HG03196 (cell line): ENCODE measurements around the gene ATP8A1.
A peak's percentile ranks its signal among the peaks of the same experiment; 100 is the strongest.

ENCODE experiments used
- ATAC-seq: cut with Tn5 transposase; IDR thresholded peaks from one replicate; pipeline ENCODE4 v1.9.1; 2021; ENCODE audit not compliant: unreplicated experiment

The ATP8A1 gene

DNA sequence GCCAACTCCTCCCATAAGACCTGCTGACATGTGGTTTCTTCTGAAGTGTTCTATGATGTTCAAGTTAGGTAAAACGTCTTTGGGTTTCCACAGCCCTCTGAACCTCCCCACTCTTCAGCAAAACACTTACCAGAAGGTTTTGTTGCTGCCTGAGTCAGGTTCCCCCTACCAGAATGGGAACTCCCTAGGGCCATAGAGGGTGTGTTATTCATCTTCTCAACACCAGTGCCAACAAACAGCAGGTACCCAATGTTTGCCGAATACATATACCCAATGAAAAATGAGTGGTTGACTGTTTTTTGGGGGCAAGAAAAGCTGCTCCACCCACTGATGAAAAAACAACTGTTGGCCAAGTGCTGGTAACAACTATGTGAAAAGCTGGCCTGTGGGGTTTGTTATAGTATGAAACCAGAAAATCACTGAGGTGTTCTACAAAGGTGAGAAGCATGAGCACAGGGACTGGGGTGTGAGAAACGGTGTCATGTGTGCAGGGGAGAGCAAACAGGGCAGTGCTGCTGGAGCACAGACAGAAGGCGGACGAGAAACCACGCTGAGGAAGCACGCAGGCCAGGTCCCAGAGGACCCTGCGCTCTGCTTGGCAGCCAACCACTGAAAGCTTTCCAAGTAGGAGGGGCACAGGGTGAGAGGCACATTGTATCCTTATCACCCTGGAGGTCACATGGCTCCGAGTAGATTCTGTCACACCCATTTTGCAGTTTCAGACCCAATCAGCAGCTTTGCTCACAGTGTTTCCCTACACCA, 28.8 kb downstream of the ATP8A1 start:
- peak; percentile 95 for ATAC-seq

DNA sequence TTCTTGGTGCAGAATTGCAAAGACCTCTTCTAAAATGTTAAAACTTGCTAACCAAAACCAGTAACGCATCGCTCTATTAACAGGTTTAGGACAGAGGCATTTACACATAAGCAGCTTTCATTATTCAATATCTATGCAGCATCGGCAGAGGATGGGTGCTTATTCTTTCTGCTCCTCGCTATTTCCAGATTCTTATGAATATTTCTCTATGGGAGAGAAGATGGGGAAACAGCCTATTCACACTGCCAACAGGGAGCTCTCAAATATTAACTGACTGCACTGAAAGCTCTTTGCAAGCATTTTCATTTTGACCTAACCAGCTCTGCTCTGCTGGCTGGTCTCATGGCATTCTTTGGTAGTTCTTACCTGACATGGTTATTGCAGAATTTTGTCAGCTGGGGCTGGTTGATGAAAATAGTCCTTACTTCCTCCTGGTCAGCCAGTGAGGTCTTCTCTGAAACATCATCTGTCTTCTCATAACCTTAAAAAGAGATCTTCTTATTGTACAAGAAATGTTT, 30.2 kb downstream of the ATP8A1 start:
- ATAC-seq = no peak

DNA sequence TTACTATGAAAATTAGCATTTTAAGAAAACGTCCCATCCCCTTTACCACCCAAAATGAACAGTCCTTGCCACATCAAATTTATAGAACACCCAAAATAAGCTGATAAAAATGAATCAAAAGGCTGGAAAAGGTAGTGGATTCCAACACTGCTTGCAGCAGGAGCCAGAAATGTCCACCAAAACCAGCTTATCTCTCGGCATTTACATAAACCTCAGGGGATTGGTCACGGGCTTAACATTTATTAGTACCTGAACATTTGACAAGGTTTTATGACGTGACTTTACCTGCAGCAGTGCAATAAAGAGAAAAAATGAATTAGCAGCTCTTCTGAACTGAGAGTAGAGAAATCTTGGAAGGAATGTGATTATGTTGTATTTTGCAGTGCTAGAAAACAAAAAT, 31.6 kb downstream of the ATP8A1 start:
- no peak for ATAC-seq

DNA sequence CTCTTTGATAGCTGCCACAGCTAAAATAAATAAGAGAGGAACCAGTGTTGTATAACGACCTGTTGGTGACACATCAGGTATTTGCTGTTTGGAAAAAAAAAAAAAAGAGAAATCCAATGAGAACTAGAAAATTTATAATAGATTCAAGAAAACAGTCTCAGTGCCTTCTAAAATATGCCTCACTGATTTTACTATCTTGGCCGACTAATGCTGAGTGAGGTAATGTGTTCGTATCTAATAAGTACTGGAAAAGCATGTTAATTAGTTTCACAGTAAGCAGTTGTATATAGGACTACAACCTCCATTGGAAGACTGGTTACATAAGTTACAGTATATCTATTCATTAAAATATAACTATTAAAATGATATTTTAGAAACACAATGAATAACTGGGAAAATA, 32.4 kb downstream of the ATP8A1 start:
- ATAC-seq = no peak

GRCh38 chr4:42618023-42618422, 38.9 kb downstream of the ATP8A1 start:
- ATAC-seq = no peak

DNA sequence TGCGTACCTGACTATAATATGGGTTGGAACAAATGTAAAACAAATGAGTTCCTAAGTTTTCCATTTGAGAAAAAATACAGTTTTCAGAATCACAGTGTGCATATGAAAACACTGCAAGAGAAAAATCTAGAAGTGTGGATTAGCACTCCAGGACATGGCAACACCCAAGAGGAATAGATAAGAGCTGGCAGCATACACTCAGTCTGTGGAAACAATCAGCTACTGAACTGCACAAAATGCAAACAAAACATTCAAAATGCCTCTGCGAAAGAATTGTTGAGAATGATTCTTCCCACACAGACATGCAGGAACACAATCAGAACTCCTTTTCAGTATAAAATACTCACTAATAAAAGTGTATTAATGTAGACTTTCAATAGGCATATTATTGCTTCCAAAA, 39.9 kb downstream of the ATP8A1 start:
- no peak for ATAC-seq

- ATAC-seq = no peak
Measured at GRCh38 chr4:42616572-42616971, 40.3 kb downstream of the ATP8A1 start.

- ATAC-seq = no peak
Measured at GRCh38 chr4:42615131-42615763, 41.7 kb downstream of the ATP8A1 start.

GRCh38 chr4:42612898-42613297, 44.0 kb downstream of the ATP8A1 start:
- no peak for ATAC-seq

- no peak for ATAC-seq
Measured at GRCh38 chr4:42610941-42611340, 46.0 kb downstream of the ATP8A1 start.

- ATAC-seq = no peak
Measured at GRCh38 chr4:42609051-42609450, 47.9 kb downstream of the ATP8A1 start.

DNA sequence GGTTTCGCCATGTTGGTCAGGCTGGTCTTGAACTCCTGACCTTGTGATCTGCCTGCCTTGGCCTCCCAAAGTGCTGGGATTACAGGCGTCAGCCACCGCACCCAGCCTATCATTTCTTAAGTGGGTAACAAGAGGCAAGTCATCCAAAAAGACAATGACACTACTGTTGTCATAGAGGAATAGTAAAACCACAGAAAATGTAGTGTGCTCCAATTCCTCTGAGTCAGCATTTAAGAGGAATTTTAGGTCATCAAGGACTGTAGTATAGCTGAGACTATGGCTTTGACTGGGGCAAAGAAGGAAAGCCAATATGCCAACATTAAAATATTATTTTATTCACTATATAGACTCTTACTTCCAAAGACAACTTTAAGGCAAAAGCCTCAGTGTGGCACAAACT, 48.4 kb downstream of the ATP8A1 start:
- no peak for ATAC-seq

DNA sequence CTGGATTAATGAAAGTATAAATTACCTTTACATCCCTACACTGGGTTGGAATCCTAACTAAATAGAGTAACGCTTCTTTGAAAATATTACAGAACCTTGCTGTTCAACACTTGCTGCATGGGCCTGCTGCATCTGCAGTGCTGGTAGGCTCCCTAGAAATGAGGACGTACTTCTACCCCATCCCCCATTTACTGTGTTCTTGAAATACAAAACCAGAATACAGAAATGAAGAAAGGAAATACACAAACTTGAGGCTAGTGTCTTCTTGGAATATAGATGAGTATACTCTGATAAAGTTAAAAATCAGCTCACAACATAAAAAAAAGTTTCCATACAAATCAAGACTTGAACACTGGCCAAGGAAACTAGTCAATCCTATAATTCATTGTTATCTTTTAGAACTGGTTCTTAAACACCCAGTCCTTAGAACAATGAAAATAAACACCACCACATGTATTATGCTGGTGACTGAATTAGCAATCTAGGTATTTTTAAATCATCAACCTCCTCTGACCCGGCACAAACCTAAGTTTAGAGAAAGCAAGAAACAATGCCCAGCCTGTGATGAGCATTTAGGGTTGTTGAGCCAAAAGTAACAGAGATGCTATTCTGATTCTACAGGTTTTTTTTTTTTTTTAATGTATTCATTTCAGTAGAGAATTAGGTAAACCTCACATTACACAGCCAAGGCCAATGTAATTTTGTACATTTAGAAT, 49.7 kb downstream of the ATP8A1 start:
- no peak for ATAC-seq

DNA sequence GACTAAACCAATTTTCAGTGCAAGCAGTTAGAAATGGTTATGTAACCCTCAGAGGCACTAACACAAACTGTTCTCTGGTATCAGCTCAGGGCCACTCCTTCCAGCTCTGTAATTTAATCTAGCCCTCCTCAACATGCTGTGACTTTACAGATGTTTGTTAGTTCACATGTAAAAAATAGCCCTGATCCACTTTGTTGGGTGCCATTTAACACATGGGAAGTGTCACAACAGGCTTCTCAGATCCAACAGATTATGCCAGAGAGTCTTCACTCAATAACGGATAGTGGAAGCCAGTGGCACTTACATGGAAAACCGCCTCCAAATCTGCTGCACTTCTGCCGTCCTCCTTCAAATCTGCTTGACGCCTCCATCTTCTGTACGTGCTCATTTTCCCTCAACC, 51.6 kb downstream of the ATP8A1 start:
- no peak for ATAC-seq

GRCh38 chr4:42603862-42604261, 53.0 kb downstream of the ATP8A1 start:
- no peak for ATAC-seq

DNA sequence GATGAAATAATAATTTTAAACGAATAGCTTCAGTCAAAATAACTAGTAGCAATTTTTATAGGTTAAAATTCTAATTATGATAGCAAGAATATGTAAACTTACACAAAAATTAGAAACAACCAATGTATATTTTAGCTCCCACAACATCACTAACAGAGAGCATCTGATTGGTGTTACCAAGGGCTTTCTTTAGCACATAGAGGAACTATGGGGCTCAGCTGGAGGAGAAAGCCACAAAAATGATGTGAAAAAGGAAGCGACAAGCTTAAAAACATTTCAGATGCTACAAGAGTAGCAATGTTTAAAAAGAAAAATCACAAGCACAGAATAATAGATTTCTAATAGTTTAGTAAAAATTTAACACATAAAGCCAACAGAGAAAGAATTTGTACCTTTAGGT, 56.3 kb downstream of the ATP8A1 start:
- ATAC-seq = no peak

DNA sequence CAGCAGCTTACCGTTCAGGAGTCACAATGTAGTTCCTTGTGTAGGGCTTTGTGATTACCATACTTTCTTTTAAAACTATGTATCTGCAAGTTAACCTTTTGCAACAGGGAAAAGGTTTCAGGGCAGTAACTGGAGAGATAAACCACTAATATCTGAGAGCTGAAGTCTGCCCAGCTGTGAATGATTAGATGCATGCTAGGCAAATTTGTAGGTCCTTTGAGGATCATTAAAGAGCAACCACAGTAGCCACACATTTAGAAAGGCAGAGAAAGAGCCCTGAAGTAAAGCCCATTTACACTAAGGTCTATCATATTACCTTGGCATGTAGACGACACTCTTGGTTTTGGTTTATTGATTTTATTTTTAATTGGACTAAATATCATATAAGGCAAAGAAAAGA, 60.0 kb downstream of the ATP8A1 start:
- peak; percentile 85 for ATAC-seq

DNA sequence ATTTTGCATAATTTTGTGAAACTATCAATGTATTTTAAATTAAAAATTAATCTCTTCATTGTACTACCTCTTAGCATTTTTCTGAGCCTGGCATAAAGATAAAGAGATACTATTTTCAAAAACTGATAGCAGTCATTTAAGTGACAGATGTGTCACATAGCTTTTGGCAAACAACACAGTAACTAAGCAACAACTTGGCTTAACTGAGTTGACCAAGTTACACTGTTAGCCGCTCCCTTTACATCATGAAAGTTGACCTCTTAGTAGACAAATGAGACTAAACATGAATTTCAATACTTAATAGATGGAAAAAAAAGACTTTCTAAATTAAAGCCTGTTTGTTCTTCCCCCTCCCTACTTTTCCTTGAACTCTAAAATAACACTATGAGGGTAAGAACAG, 62.0 kb downstream of the ATP8A1 start:
- ATAC-seq = no peak

DNA sequence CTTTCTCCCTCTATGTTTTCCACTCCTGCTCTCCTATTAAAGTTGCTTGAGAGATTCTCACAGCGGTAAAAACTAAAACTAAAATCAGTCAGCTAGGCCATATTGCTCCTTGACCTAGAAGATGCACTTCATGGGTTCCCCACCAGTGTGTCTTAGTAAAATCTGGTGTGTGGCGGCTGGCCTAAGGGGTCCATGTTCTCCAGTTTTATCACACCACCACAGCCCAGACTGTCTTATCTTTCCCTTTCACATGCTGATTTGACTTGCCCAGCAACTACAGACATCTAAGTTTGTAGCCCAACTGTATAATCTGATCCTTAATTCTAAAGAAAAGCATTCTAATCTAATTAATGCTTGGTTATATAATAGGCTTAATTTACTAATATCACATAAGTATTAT, 68.0 kb downstream of the ATP8A1 start:
- ATAC-seq = no peak

- ATAC-seq = no peak
Measured at GRCh38 chr4:42586775-42587174, 70.1 kb downstream of the ATP8A1 start.

DNA sequence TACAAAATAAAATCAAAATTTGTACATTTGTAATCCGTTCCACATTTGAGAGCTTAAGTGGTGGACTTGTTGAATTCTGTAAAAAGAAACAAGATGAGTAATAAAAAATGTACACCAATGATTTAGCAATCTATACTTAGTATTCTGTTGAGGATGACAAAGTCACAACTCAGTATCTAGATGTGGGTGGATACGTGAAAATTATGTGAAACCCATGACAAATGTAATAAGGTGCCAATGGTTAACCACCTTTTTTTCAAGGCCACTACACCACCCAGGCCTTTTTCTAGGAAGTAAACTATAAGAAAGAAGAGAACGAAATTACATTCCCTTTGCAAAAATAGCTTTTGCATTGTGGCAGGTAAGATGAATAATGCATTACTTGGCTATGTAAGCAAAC, 77.0 kb downstream of the ATP8A1 start:
- ATAC-seq = no peak

DNA sequence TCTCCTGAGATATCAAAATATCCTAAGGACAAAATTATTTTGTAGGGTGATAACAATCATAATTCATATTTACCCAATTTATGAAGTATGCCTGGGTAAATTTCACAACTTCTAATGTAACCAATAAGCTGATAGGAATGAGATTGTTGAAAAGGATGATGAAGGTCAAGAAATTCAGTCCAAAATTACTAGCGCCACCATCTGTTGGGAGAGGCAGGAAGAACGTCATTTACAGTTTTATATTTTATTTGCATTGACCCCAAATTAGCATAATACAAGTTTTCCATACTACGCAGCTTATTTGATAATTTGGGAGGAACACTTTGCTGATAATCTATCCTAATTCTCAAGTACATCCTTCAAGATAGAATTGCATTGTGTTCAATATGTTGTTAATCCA, 78.7 kb downstream of the ATP8A1 start:
- no peak for ATAC-seq
